Ishikawa (cell line): ENCODE data around the gene NPIPB8.

Experiments
- CEBPB ChIP-seq: IDR thresholded peaks from 2 replicates; pipeline ENCODE4 v1.6.1; 2012
- EP300 ChIP-seq: IDR thresholded peaks from 2 replicates; pipeline ENCODE4 v1.6.1; 2012; ENCODE audit warnings: borderline replicate concordance
- RAD21 ChIP-seq: IDR thresholded peaks from 2 replicates; pipeline ENCODE4 v1.6.1; 2012; ENCODE audit warnings: low read depth
- REST ChIP-seq: IDR thresholded peaks from 2 replicates; pipeline ENCODE4 v1.6.1; 2012; ENCODE audit warnings: low read depth, mild to moderate bottlenecking
- TAF1 ChIP-seq: IDR thresholded peaks from 2 replicates; pipeline ENCODE4 v1.6.1; 2012; ENCODE audit warnings: low read depth, mild to moderate bottlenecking
- TCF12 ChIP-seq: IDR thresholded peaks from 2 replicates; pipeline ENCODE4 v1.6.1; 2012; ENCODE audit warnings: low read depth
- TEAD4 ChIP-seq: IDR thresholded peaks from 2 replicates; pipeline ENCODE4 v1.6.1; 2012
- YY1 ChIP-seq: IDR thresholded peaks from 2 replicates; pipeline ENCODE4 v1.6.1; 2012; ENCODE audit warnings: low read depth
- ZBTB7A ChIP-seq: IDR thresholded peaks from 2 replicates; pipeline ENCODE4 v1.6.1; 2012; ENCODE audit warnings: low read depth

- TF ChIP-seq EP300, result no peak
- TF ChIP-seq TCF12, result no peak
- TF ChIP-seq CEBPB, result no peak
- TF ChIP-seq TAF1, result no peak
- TF ChIP-seq ZBTB7A, result no peak
- no peak for TF ChIP-seq RAD21
- TF ChIP-seq YY1, result no peak
- no peak for TF ChIP-seq TEAD4
- TF ChIP-seq REST, result no peak
Measured at GRCh38 chr16:28617874-28618273, 20.0 kb upstream of the NPIPB8 start.
